Muscle of back (tissue), 11 donors: Measurements from ENCODE around the gene DYNLT1. TPM values are rescaled to one million over a fixed set of nuclear protein-coding genes. Genes with fewer than 3 reads are reported as not detected.
"Not testable (repeated sequence)": the region's sequence is repeated elsewhere in the genome, so short reads cannot be mapped to it uniquely, and the experiment has no call there.

ENCODE experiments used
- DNase-seq, 3 donors: peaks; one replicate each; pipeline versions ENCODE4 v3.0.0 to v3.0.0-alpha.2; 2013
- polyA plus RNA-seq, 10 donors: library from polyadenylated mRNA; unstranded; fragments of 120-200 nt; gene quantifications; one replicate each; pipeline ENCODE4 v1.2.1, GENCODE V29; 2013; ENCODE audit not compliant: insufficient read length in 10 of 10

DYNLT1 gene
- polyA plus RNA-seq, 10 donors: 76.5 to 98.4 (median 89.7) TPM

- peak in 1 of 3 donors; percentile 37 for DNase-seq
These were observed 800 bp upstream of the DYNLT1 start for GRCh38 chr6:158645064-158646022.

DNA sequence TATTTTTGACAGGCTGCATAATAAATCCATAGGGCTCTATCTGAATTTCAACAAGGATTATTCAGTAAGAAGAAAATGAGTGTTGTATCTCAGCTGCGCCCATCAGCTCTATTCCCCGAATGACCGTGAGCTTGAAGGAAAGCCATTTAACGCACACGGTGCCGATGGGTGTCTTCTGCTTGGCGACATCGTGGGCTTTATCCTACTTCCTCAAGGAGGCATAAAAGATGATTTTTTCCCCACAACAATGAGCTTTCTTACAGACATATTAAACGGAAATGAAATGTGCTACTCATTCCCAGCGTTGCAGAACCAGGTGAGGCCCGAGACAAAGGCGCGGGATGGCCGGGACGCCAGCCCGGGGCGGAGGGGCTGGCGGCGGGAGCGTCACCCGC, 710 bp downstream of the DYNLT1 start:
- no peak for DNase-seq

DNA sequence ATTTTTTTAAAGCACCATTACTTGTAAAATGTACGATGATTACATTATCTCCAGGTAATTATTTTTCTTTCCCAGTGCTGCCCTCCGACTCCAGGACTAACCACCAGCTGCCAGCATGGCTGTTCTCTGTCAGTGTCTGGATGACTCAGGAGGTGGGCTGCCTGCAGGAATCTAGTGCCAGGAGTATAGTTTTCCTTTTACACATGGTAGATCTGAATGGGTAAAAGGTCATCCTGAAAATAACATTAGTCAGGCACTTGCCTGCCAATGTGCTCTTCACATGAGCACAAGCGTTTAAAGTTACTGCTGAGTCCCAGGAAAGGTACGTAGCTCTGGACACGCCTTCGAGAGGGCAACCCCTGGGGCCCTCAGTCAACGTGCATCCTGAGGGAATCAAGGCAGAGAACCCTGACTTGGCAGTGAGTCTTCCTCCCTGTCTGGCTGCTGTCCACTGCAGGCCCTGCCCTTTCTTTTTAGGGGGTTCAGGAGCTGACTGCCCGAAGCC, 2.4 kb downstream of the DYNLT1 start:
- DNase-seq: peak in 1 of 3 donors; percentile 25

DNA sequence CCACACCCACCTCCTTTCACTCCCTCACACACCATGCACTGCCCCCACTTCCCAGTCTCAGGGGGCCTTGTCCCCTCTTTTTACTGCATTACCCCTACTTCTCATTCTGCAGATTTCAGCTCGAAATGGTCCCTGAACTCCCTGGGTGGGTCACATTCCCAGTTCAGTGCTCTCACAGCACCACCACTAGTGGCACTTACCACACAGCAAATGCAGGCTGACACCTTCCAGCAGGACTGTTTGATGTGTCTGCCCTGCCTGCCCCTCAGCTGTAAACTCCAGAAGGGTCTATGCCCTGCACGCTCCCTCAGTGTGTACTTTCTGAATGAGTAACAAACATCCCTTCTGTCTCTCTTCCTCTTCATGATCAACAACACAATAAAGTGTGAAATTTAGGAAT, 4.0 kb downstream of the DYNLT1 start:
- no peak for DNase-seq

GRCh38 chr6:158639056-158639455, 5.5 kb downstream of the DYNLT1 start:
- DNase-seq: no peak

- no peak for DNase-seq
These were observed 6.2 kb downstream of the DYNLT1 start for GRCh38 chr6:158638324-158638854.

DNA sequence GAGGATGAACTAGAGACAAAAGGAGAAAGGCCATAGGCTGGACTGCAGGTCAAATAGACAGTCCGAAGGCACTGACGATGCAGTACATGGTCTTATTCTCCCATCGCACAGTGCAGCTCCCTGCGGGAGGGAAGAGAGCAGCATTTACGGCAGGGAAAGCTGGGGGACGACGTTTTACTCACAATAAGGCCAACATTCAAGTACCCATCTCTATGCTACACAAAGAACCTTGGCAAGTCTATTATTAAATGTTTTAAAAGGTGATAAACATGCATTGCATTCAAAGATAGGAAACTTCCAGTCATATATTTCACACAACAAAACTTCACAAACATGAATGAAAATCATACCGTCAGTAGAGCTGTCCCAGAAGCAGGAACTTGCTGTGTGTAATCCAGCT, 7.8 kb downstream of the DYNLT1 start:
- no peak for DNase-seq

- DNase-seq: no peak
These were observed 9.0 kb downstream of the DYNLT1 start for GRCh38 chr6:158635427-158636073.

DNA sequence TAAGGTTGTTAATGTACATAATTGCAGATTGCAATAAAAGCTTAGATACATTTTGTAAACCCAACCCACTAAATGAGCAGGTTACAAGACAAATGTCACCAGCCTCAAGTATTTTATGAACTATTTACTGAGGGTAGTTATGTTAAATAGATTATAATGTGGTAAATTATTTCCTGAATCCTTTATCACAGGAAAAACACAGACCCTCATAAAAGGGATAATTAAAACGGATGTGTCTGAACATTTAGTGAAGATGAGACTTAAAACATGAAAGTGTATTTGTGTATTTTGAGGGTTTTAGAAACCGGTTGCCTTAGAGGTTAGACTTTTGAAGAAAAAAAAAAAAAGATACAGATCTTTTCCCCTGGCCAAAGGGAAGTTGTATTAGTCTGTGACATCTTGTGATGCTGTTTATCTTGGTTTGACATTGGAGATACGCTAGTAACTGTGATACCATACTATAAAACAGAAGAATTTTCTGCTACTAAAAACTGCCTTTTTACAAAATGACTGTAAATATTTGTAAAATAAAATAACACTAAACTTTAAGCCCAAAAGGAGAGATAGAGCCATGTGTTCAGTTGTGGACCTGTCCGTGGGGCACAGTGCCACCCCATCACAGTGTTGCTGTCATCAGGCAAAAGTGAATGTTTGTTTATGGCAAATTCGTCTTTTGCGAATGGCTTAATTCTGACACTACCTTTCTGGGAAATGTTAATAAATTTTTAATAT, 9.7 kb downstream of the DYNLT1 start:
- DNase-seq: no peak

DNA sequence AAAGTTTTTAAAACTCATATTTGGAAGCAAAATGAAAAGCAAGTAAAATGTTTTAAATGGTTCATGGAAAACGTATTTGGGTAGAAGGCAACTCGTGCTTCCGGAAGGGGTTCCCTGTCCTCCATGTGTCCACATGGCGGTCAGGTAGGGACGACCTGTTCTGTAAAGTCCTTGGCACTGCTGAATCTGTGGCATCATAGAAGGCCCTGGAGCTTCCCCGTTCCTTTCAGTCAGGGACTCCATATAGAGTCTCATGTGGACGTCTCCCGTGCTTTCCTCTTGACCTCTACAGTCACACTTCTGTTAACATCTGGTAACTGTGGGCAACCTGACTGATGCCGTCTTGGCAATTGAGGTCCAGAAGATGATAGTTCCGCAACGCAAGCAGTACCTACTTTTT, 11.4 kb downstream of the DYNLT1 start:
- no peak for DNase-seq

- DNase-seq: not testable (repeated sequence)
These were observed 11.9 kb downstream of the DYNLT1 start for GRCh38 chr6:158632538-158633119.

- DNase-seq: peak in 2 of 3 donors; percentile 69 to 78
These were observed 12.6 kb downstream of the DYNLT1 start for GRCh38 chr6:158631678-158632537.

- DNase-seq: no peak
These were observed 13.5 kb downstream of the DYNLT1 start for GRCh38 chr6:158630938-158631616.

- DNase-seq: no peak
These were observed 14.9 kb downstream of the DYNLT1 start for GRCh38 chr6:158629367-158630221.

GRCh38 chr6:158628542-158628941, 16.0 kb downstream of the DYNLT1 start:
- no peak for DNase-seq

DNA sequence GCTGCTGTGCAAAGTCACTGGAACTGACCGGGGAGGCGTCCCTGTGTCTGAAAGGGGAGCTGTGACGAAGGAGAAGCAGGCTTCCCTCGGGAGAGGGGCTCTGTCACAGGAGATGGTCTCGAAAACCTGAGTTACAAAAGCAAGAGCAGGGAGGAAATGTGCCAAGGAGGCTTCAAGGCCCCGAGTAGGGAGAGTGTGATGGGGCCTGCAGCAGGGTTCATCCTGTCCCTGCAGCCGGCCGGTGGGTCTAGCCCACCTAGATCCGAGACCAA, 16.7 kb downstream of the DYNLT1 start:
- DNase-seq: no peak

DNA sequence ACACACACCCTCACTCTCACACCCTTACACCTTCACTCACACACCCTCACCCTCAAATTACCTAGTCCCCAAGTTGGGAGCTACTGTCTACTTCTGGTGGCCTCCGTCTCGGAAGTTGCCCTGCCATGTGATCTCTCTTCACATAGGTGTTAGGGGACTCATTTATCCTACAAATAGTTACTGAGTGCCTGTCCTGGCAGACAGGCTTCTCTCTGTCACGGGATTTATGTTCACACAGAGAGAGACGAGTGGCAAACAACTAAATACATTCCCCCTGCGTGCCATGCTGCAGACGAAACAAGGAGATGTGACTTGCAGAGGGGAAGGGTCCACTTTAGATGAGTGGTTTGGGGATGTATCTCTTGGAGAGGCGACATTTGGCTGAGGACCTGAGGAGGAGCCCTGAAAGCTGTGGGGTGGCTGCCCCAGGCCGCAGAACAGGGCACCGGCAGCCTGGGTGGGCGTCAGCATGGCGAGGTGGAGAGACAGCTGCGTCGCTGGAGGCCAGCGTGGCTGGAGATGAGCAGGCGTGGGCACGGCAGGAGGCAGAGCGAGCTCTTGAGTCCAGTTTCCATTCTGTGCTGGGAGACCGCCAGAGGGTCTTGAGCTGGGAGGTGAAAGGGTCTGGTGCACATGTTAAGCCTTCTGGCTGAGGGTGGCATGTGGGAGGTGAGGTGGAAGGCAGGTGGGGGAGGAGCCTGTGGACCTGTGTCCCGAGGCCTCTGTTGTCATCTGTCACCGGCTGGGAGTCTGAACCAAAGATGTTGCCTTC, 17.2 kb downstream of the DYNLT1 start:
- DNase-seq: no peak
